H9 (cell line): ENCODE measurements around the gene CCDC63. TPM values are rescaled to one million over a fixed set of nuclear protein-coding genes. Genes with fewer than 3 reads are reported as not detected.

Source experiments
- DNase-seq: peaks from one replicate; pipeline ENCODE4 v3.0.0-alpha.2; 2017
- H2AFZ ChIP-seq: one replicate; pipeline ENCODE4 v1.6.1; 2013; ENCODE audit warnings: mild to moderate bottlenecking, low read length, control low read depth, moderate library complexity
- H2AK5ac ChIP-seq: 2 replicates; pipeline ENCODE4 v1.6.1; 2013; ENCODE audit warnings: low read length, control low read depth, mixed read lengths; ENCODE audit not compliant: insufficient read length
- H2BK120ac ChIP-seq: one replicate; pipeline ENCODE4 v1.6.1; 2013; ENCODE audit warnings: low read depth, mild to moderate bottlenecking, low read length, control low read depth, inconsistent platforms; ENCODE audit not compliant: poor library complexity, severe bottlenecking
- H2BK12ac ChIP-seq: 2 replicates; pipeline ENCODE4 v1.6.1; 2013; ENCODE audit warnings: low read length, control low read depth, mixed read lengths, low read depth; ENCODE audit not compliant: insufficient read length
- H2BK15ac ChIP-seq: 2 replicates; pipeline ENCODE4 v1.6.1; 2013; ENCODE audit warnings: low read depth, low read length, control low read depth
- H2BK20ac ChIP-seq: one replicate; pipeline ENCODE4 v1.6.1; 2013; ENCODE audit warnings: low read depth, mild to moderate bottlenecking, low read length, control low read depth, inconsistent platforms; ENCODE audit not compliant: poor library complexity, severe bottlenecking
- H2BK5ac ChIP-seq: 2 replicates; pipeline ENCODE4 v1.6.1; 2013; ENCODE audit warnings: low read length, control low read depth, mixed read lengths; ENCODE audit not compliant: insufficient read length
- H3K14ac ChIP-seq: 2 replicates; pipeline ENCODE4 v1.6.1; 2013; ENCODE audit warnings: low read length, control low read depth; ENCODE audit not compliant: insufficient read depth
- H3K18ac ChIP-seq: 2 replicates; pipeline ENCODE4 v1.6.1; 2013; ENCODE audit warnings: low read depth, mild to moderate bottlenecking, mixed read lengths, low read length, control low read depth; ENCODE audit not compliant: insufficient read length
- H3K23ac ChIP-seq: 2 replicates; pipeline ENCODE4 v1.6.1; 2013; ENCODE audit warnings: low read length, control low read depth, mixed read lengths, low read depth; ENCODE audit not compliant: insufficient read length
- H3K23me2 ChIP-seq: 2 replicates; pipeline ENCODE4 v1.6.1; 2013; ENCODE audit warnings: low read depth, mild to moderate bottlenecking, mixed read lengths, low read length, control low read depth; ENCODE audit not compliant: insufficient read length, poor library complexity, severe bottlenecking
- H3K27ac ChIP-seq: 2 replicates; pipeline ENCODE4 v1.5.1; 2013; ENCODE audit warnings: low read length, control low read depth, mixed read lengths, low read depth; ENCODE audit not compliant: insufficient read length
- H3K27me3 ChIP-seq: 2 replicates; pipeline ENCODE4 v1.6.1; 2013; ENCODE audit warnings: low read length, control low read depth, inconsistent platforms; ENCODE audit not compliant: insufficient read depth
- H3K4ac ChIP-seq: 2 replicates; pipeline ENCODE4 v1.6.1; 2013; ENCODE audit warnings: low read depth, mild to moderate bottlenecking, control low read depth, inconsistent platforms, low read length, moderate library complexity
- H3K4me1 ChIP-seq: 2 replicates; pipeline ENCODE4 v1.6.1; 2013; ENCODE audit warnings: low read length, control low read depth, inconsistent platforms; ENCODE audit not compliant: insufficient read depth
- H3K4me2 ChIP-seq: 2 replicates; pipeline ENCODE4 v1.6.1; 2013; ENCODE audit warnings: low read length, control low read depth, mixed read lengths; ENCODE audit not compliant: insufficient read length, insufficient read depth
- H3K56ac ChIP-seq: 2 replicates; pipeline ENCODE4 v1.6.1; 2013; ENCODE audit warnings: low read depth, mild to moderate bottlenecking, mixed read lengths, low read length, control low read depth; ENCODE audit not compliant: insufficient read length
- H3K79me1 ChIP-seq: 2 replicates; pipeline ENCODE4 v1.6.1; 2013; ENCODE audit warnings: low read depth, mild to moderate bottlenecking, moderate library complexity, low read length, control low read depth, inconsistent platforms; ENCODE audit not compliant: insufficient read depth, poor library complexity, severe bottlenecking
- H3K79me2 ChIP-seq: 2 replicates; pipeline ENCODE4 v1.6.1; 2013; ENCODE audit warnings: low read length, control low read depth, inconsistent platforms; ENCODE audit not compliant: insufficient read depth
- H3K9ac ChIP-seq: 2 replicates; pipeline ENCODE4 v1.6.1; 2013; ENCODE audit warnings: low read length, control low read depth, mixed read lengths; ENCODE audit not compliant: insufficient read length; ENCODE audit errors: extremely low read depth
- H3K9me3 ChIP-seq: one replicate; pipeline ENCODE4 v1.6.1; 2013; ENCODE audit warnings: low read depth, low read length, inconsistent platforms; ENCODE audit not compliant: control insufficient read depth
- H3T11ph ChIP-seq: one replicate; pipeline ENCODE4 v1.6.1; 2013; ENCODE audit warnings: mild to moderate bottlenecking, low read length, control low read depth, inconsistent platforms
- H4K20me1 ChIP-seq: one replicate; pipeline ENCODE4 v1.6.1; 2013; ENCODE audit not compliant: control insufficient read depth, insufficient read length, insufficient read depth
- H4K5ac ChIP-seq: 2 replicates; pipeline ENCODE4 v1.6.1; 2013; ENCODE audit warnings: low read depth, mild to moderate bottlenecking, mixed read lengths, low read length, control low read depth; ENCODE audit not compliant: insufficient read length
- H4K8ac ChIP-seq: replicated peaks from 2 replicates; pipeline ENCODE4 v1.6.1; 2013; ENCODE audit warnings: low read length, control low read depth, mixed read lengths, low read depth; ENCODE audit not compliant: insufficient read length
- H4K91ac ChIP-seq: 2 replicates; pipeline ENCODE4 v1.6.1; 2013; ENCODE audit warnings: low read depth, mild to moderate bottlenecking, moderate library complexity, mixed read lengths, low read length, control low read depth; ENCODE audit not compliant: insufficient read length
- H3K27ac Mint-ChIP-seq, 3 experiments: 2 replicates in 2 of 3; 3 replicates in 1 of 3; pipeline ENCODE4 v1.8.0; 2020 to 2021; ENCODE audit warnings: mixed read lengths in 3 of 3, mild to moderate bottlenecking in 1 of 3, moderate library complexity in 1 of 3
- H3K27me3 Mint-ChIP-seq: 2 replicates; pipeline ENCODE4 v1.8.0; 2021; ENCODE audit warnings: low read depth, mild to moderate bottlenecking, moderate library complexity, mixed read lengths
- H3K36me3 Mint-ChIP-seq, 3 experiments: 2 replicates in 2 of 3; 3 replicates in 1 of 3; pipeline ENCODE4 v1.8.0; 2020 to 2021; ENCODE audit warnings: low read depth in 3 of 3, mixed read lengths in 3 of 3; ENCODE audit not compliant: insufficient read depth in 1 of 3
- H3K4me1 Mint-ChIP-seq, 2 experiments: 2 replicates each; pipeline ENCODE4 v1.8.0; 2020; ENCODE audit warnings: mixed read lengths in 2 of 2
- H3K4me3 Mint-ChIP-seq, 2 experiments: 2 replicates in 1 of 2; 3 replicates in 1 of 2; pipeline ENCODE4 v1.8.0; 2020 to 2021; ENCODE audit warnings: mild to moderate bottlenecking in 2 of 2, mixed read lengths in 2 of 2, moderate library complexity in 1 of 2
- H3K9me3 Mint-ChIP-seq, 2 experiments: 2 replicates in 1 of 2; 3 replicates in 1 of 2; pipeline ENCODE4 v1.8.0; 2020; ENCODE audit warnings: mild to moderate bottlenecking in 2 of 2, mixed read lengths in 2 of 2, moderate library complexity in 1 of 2
- WGBS: extraction: QIAGEN DNeasy Blood & Tissue Kit; methylation state at CpG from one replicate; pipeline ENCODE4 v1.1.7; 2013; ENCODE audit warnings: missing lambda C conversion rate, low lambda C conversion rate, mixed read lengths; ENCODE audit not compliant: insufficient read length; ENCODE audit errors: extremely low coverage; 5-methylcytosine and 5-hydroxymethylcytosine counted together
- total RNA-seq: library from RNA; stranded (reverse); gene quantifications from 2 replicates; pipeline ENCODE4 v1.2.1, GENCODE V29; 2021
- TF ChIP-seq, protein P1 (sequence below): fragments of 200-600 bp; sonication (generic); conservative IDR thresholded peaks from 3 replicates; pipeline ENCODE4 v1.8.0; 2021; ENCODE audit warnings: antibody characterized with exemption, mild to moderate bottlenecking

CCDC63 gene
- total RNA-seq, 1 experiment from 2014 or later: 0.77 TPM

DNA sequence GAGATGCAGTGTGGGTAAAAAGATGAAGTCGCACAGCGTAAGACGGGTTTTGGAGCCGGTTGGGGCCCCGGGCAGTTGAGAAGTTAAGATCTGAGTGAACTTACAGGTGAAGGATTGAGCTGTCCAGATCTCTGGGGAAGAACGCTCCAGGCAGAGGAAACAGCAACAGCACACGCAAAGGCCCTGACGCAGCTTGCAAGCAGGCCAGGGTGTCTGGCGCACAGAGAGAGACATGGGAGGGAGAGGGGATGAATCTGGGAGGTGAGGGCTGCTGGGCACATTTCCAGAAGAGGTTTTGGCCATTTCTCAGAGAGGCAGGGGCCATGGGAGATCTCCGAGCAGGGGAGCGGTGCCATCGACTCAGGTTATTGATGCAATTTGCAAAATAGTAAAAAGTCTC is 42.6 kb downstream of the CCDC63 start:
- no CpG with 5 or more reads among the region's 12 CpGs for WGBS
- H4K5ac ChIP-seq: no peak overlapping the region
- no peaks in the 10 kb centered on the region for H3K4me1 ChIP-seq
- H2BK5ac ChIP-seq: no peak overlapping the region
- no peak overlapping the region for H3K14ac ChIP-seq
- H3K27ac Mint-ChIP-seq: no peak overlapping the region
- no peak overlapping the region for H2BK120ac ChIP-seq
- no peak overlapping the region for H3T11ph ChIP-seq
- H3K79me2 ChIP-seq: no peaks in the 10 kb centered on the region
- H2BK12ac ChIP-seq: no peak overlapping the region
- H3K27me3 Mint-ChIP-seq: peaks cover 7% of the 10 kb centered on the region
- peaks cover 0 to 5% of the 10 kb centered on the region in 2 experiments; a peak in 2 of 5 replicates for H3K9me3 Mint-ChIP-seq
- no peak overlapping the region for H2BK20ac ChIP-seq
- no peak overlapping the region for H3K27ac ChIP-seq
- TF ChIP-seq, protein P1, sequence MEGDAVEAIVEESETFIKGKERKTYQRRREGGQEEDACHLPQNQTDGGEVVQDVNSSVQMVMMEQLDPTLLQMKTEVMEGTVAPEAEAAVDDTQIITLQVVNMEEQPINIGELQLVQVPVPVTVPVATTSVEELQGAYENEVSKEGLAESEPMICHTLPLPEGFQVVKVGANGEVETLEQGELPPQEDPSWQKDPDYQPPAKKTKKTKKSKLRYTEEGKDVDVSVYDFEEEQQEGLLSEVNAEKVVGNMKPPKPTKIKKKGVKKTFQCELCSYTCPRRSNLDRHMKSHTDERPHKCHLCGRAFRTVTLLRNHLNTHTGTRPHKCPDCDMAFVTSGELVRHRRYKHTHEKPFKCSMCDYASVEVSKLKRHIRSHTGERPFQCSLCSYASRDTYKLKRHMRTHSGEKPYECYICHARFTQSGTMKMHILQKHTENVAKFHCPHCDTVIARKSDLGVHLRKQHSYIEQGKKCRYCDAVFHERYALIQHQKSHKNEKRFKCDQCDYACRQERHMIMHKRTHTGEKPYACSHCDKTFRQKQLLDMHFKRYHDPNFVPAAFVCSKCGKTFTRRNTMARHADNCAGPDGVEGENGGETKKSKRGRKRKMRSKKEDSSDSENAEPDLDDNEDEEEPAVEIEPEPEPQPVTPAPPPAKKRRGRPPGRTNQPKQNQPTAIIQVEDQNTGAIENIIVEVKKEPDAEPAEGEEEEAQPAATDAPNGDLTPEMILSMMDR: no peak
- H4K20me1 ChIP-seq: no peaks in the 10 kb centered on the region
- no peaks in the 10 kb centered on the region for H3K27me3 ChIP-seq
- H3K4me3 Mint-ChIP-seq: no peak overlapping the region
- H3K36me3 Mint-ChIP-seq: peaks cover 0 to 4% (median 0%) of the 10 kb centered on the region in 3 experiments; a peak in 1 of 7 replicates
- H3K23me2 ChIP-seq: peaks cover 4% of the 10 kb centered on the region
- no peak overlapping the region for H3K9ac ChIP-seq
- DNase-seq: no peak
- no peak overlapping the region for H3K56ac ChIP-seq
- no peaks in the 10 kb centered on the region for H3K79me1 ChIP-seq
- no peak overlapping the region for H3K18ac ChIP-seq
- no peak overlapping the region for H4K8ac ChIP-seq
- H2AK5ac ChIP-seq: no peak overlapping the region
- no peak overlapping the region for H3K4me2 ChIP-seq
- no peak overlapping the region for H2AFZ ChIP-seq
- no peak overlapping the region for H3K4ac ChIP-seq
- H3K23ac ChIP-seq: no peak overlapping the region
- H3K9me3 ChIP-seq: no peaks in the 10 kb centered on the region
- H2BK15ac ChIP-seq: no peak overlapping the region
- peaks cover 14 to 15% of the 10 kb centered on the region in 2 experiments for H3K4me1 Mint-ChIP-seq
- no peak overlapping the region for H4K91ac ChIP-seq
